Measurements from ENCODE around the gene PTAR1.

GRCh38 chr9:69762527-69762926, 2.7 kb upstream of the PTAR1 start:
- TF ChIP-seq ZFP30 (CRISPR knock-in tag; IDR thresholded peaks at IDR 0.05) (no peak), CREB5 (CRISPR knock-in tag; IDR thresholded peaks at IDR 0.05; ENCODE audit: low read depth) (no peak), BACH2 (CRISPR knock-in tag; IDR thresholded peaks at IDR 0.05; ENCODE audit: borderline replicate concordance) (no peak), ZNF565 (CRISPR knock-in tag; conservative IDR thresholded peaks at IDR 0.05; ENCODE audit: low read depth) (no peak), SNAI2 (CRISPR knock-in tag; IDR thresholded peaks at IDR 0.05) (no peak), CSRNP3 (CRISPR knock-in tag; IDR thresholded peaks at IDR 0.05) (no peak), CSDC2 (CRISPR knock-in tag; IDR thresholded peaks at IDR 0.05) (no peak), ZNF8 (CRISPR knock-in tag; IDR thresholded peaks at IDR 0.05) (no peak), OSR1 (CRISPR knock-in tag; IDR thresholded peaks at IDR 0.05) (no peak), TOX (CRISPR knock-in tag; IDR thresholded peaks at IDR 0.05; ENCODE audit: borderline replicate concordance) (no peak)

Data from SK-N-SH treated with all-trans-retinoic acid at 6 μM for 48 hours (cell line).